GM10248 (cell line): ENCODE measurements around the gene CRIM1.

ENCODE experiments used
- CTCF ChIA-PET: fragments of 300-600 bp; sonication (Branson Sonifier 250); formaldehyde crosslinking; extraction: SDS; loops from one replicate; lab custom pipeline; 2021; ENCODE audit warnings: antibody characterized with exemption; lab: Yijun Ruan, JAX
- POLR2A ChIA-PET: fragments of 350-650 bp; sonication (Branson Sonifier 250); formaldehyde crosslinking; extraction: SDS; loops from one replicate; lab custom pipeline; 2020; ENCODE audit warnings: antibody characterized with exemption; lab: Yijun Ruan, JAX
- DNase-seq: peaks from one replicate; pipeline ENCODE4 v3.0.0; 2012; ENCODE audit errors: extremely low spot score
- TF ChIP-seq, protein P1 (sequence below): IDR thresholded peaks from 2 replicates; pipeline ENCODE4 v1.5.1; 2012; ENCODE audit warnings: mild to moderate bottlenecking, low read depth; ENCODE audit errors: extremely low read depth, missing control alignments, control extremely low read depth

Gene CRIM1

DNA sequence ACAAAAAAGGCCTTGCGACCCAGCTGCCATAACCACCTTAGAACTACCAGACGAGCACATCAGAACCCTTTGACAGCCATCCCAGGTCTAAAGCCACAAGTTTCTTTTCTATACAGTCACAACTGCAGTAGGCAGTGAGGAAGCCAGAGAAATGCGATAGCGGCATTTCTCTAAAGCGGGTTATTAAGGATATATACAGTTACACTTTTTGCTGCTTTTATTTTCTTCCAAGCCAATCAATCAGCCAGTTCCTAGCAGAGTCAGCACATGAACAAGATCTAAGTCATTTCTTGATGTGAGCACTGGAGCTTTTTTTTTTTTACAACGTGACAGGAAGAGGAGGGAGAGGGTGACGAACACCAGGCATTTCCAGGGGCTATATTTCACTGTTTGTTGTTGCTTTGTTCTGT, 193.6 kb downstream of the CRIM1 start:
- ChIA-PET POLR2A (interaction anchor here (0.5 kb wide), 1 partner anchor 18 kb away, joined by 3 read pairs; no protein-coding TSS in a partner anchor), CTCF (interaction anchor here (1.0 to 1.2 kb wide), 3 partner anchors 9 to 20 kb away, joined by 3 read pairs; no protein-coding TSS in a partner anchor)
- no peak for DNase-seq
- TF ChIP-seq, protein P1, sequence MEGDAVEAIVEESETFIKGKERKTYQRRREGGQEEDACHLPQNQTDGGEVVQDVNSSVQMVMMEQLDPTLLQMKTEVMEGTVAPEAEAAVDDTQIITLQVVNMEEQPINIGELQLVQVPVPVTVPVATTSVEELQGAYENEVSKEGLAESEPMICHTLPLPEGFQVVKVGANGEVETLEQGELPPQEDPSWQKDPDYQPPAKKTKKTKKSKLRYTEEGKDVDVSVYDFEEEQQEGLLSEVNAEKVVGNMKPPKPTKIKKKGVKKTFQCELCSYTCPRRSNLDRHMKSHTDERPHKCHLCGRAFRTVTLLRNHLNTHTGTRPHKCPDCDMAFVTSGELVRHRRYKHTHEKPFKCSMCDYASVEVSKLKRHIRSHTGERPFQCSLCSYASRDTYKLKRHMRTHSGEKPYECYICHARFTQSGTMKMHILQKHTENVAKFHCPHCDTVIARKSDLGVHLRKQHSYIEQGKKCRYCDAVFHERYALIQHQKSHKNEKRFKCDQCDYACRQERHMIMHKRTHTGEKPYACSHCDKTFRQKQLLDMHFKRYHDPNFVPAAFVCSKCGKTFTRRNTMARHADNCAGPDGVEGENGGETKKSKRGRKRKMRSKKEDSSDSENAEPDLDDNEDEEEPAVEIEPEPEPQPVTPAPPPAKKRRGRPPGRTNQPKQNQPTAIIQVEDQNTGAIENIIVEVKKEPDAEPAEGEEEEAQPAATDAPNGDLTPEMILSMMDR: no peak

DNA sequence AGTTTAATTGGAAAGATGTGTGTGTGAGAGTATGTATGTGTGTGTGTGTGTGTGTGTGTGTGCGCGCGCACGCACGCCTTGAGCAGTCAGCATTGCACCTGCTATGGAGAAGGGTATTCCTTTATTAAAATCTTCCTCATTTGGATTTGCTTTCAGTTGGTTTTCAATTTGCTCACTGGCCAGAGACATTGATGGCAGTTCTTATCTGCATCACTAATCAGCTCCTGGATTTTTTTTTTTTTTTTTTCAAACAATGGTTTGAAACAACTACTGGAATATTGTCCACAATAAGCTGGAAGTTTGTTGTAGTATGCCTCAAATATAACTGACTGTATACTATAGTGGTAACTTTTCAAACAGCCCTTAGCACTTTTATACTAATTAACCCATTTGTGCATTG, 194.4 kb downstream of the CRIM1 start:
- ChIA-PET CTCF (interaction anchor here (1.0 to 1.2 kb wide), 2 partner anchors 8 to 19 kb away, joined by 3 read pairs; no protein-coding TSS in a partner anchor), POLR2A (no interaction called here)
- TF ChIP-seq, protein P1: no peak
- no peak for DNase-seq

DNA sequence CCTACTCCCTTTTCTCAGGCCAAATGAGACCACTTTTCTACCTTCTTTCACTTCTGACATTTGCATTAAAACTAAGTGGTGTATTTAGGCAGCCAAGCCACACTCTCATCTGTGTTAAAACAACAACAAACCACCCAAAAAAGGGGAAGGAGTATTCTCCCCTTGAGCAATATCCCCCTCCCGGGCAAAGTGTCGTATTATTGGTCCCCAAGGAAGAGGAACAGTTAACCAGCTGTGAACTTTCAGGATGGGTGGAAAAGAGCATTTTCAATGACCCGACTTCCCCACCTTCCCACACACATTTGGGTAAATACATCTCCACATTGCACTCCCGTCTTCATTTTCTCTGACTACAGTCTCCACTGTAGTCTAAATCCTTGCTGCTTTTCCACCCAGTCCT, 198.1 kb downstream of the CRIM1 start:
- ChIA-PET POLR2A (no interaction called here), CTCF (interaction anchor here (0.9 to 2.5 kb wide), 3 partner anchors 9 to 20 kb away, joined by 3 to 10 read pairs (median 10); no protein-coding TSS in a partner anchor)

DNA sequence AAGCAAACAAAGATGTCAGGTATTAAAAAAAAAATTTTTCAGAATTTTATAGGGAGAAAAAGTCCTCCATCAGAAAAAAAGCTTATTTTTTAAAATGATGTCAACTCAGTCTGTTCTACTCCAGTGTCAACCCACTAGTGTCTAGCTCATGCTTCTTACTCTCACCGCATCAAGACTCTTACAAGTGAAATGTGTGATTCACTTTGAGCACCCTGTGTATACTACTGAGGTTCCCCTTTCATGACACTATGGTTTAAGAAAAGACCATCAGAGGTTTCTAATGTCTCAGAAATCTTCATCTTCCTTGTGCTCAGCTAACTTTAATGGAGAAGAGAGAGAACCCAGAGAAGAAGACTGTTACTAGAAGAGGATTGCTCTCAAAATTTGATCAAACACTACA, 199.0 kb downstream of the CRIM1 start:
- ChIA-PET POLR2A (no interaction called here), CTCF (interaction anchor here (0.8 to 2.5 kb wide), 4 partner anchors 8 to 24 kb away, joined by 3 to 10 read pairs (median 7); no protein-coding TSS in a partner anchor)
- no peak for DNase-seq
- TF ChIP-seq, protein P1: no peak

More for the DNA sequence above, 198.1 kb downstream of the CRIM1 start:
- no peak for DNase-seq
- TF ChIP-seq, protein P1: no peak

DNA sequence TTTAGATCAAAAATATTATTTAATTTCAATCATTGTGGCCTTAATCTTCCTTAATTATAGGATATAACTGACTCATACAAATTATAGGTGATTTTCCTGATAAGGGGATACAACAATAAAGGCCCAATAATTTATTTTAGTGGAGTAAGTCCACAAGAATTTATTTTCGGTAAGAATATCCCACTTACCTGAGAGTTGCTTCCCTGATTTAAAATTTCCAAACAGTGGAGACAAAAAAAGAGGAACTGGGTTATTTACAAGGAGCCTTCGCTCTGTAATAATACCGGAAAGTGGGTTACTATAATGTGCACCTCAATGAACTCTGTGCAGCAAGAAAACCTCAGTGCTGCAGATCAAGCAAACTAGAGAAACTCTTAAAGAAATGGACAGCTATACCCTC, 200.2 kb downstream of the CRIM1 start:
- TF ChIP-seq, protein P1: no peak
- CTCF ChIA-PET: interaction anchor here (0.8 to 1.7 kb wide), 5 partner anchors 10 to 229 kb away, joined by 3 to 5 read pairs (median 4); no protein-coding TSS in a partner anchor
- no peak for DNase-seq
- POLR2A ChIA-PET: no interaction called here

DNA sequence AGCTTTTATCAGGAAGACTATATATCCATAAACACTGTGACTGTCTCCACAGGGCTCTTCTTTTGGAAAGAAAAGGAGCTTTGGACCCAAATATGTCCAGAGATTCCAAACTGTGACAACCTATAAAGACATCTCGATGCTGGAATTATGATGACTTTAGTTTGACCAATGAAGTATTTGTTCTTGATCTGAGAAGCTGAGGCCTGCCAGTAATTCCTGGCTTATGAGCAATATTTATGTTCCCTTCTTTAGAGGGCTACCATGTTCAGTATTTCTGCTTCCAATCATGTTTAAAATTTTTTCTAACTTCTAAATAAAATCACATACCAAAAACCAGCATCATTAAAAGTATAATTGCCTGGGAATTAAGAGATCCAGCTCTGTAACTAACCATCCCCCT, 201.3 kb downstream of the CRIM1 start:
- POLR2A ChIA-PET: no interaction called here
- DNase-seq: no peak
- CTCF ChIA-PET: interaction anchor here (0.8 to 1.7 kb wide), 7 partner anchors 10 to 228 kb away, joined by 3 to 5 read pairs (median 4); no protein-coding TSS in a partner anchor
- TF ChIP-seq, protein P1: no peak
